ENCODE data around the gene ZSCAN2.
A peak's percentile ranks its signal among the peaks of the same experiment; 100 is the strongest.
"Not testable (repeated sequence)": the region's sequence is repeated elsewhere in the genome, so short reads cannot be mapped to it uniquely, and the experiment has no call there.

The ZSCAN2 gene

GRCh38 chr15:84600687-84601554, at the start of gene ZSCAN2:
ZSCAN2 (plus strand) TSS chr15:84601009; CDS start chr15:84603928, 2,919 bp downstream.
- peak; percentile 79 for DNase-seq

- not testable (repeated sequence) for DNase-seq
Measured at GRCh38 chr15:84551624-84552023, 49.2 kb upstream of the ZSCAN2 start.

GRCh38 chr15:84552896-84553295, 47.9 kb upstream of the ZSCAN2 start:
- no peak for DNase-seq

- DNase-seq, result not testable (repeated sequence)
Measured at GRCh38 chr15:84556690-84557089, 44.1 kb upstream of the ZSCAN2 start.

GRCh38 chr15:84568021-84568420, 32.8 kb upstream of the ZSCAN2 start:
- not testable (repeated sequence) for DNase-seq

- DNase-seq, result no peak
Measured at GRCh38 chr15:84570164-84570735, 30.6 kb upstream of the ZSCAN2 start.

GRCh38 chr15:84572231-84572630, 28.6 kb upstream of the ZSCAN2 start:
- DNase-seq, result no peak

- DNase-seq, result no peak
Measured at GRCh38 chr15:84575493-84575892, 25.3 kb upstream of the ZSCAN2 start.

GRCh38 chr15:84577891-84578290, 22.9 kb upstream of the ZSCAN2 start:
- not testable (repeated sequence) for DNase-seq

GRCh38 chr15:84579261-84579721, 21.5 kb upstream of the ZSCAN2 start:
- DNase-seq, result not testable (repeated sequence)

- not testable (repeated sequence) for DNase-seq
Measured at GRCh38 chr15:84581676-84582428, 19.0 kb upstream of the ZSCAN2 start.

- DNase-seq, result no peak
Measured at GRCh38 chr15:84582583-84583157, 18.1 kb upstream of the ZSCAN2 start.

- DNase-seq, result peak; percentile 20
Measured at GRCh38 chr15:84583921-84584320, 16.9 kb upstream of the ZSCAN2 start.

- no peak for DNase-seq
Measured at GRCh38 chr15:84586696-84587095, 14.1 kb upstream of the ZSCAN2 start.

- peak; percentile 66 for DNase-seq
Measured at GRCh38 chr15:84588053-84588874, 12.5 kb upstream of the ZSCAN2 start.

- DNase-seq, result no peak
Measured at GRCh38 chr15:84590406-84590805, 10.4 kb upstream of the ZSCAN2 start.

- no peak for DNase-seq
Measured at GRCh38 chr15:84591815-84592214, 9.0 kb upstream of the ZSCAN2 start.

- DNase-seq, result no peak
Measured at GRCh38 chr15:84594617-84595290, 6.1 kb upstream of the ZSCAN2 start.

- DNase-seq, result no peak
Measured at GRCh38 chr15:84595660-84596059, 5.1 kb upstream of the ZSCAN2 start.

GRCh38 chr15:84597296-84597695, 3.5 kb upstream of the ZSCAN2 start:
- no peak for DNase-seq

GRCh38 chr15:84598250-84598649, 2.6 kb upstream of the ZSCAN2 start:
- no peak for DNase-seq

GRCh38 chr15:84598993-84599392, 1.8 kb upstream of the ZSCAN2 start:
- peak; percentile 11 for DNase-seq
